ENCODE data around the gene MAPK8IP1.

- TF ChIP-seq, protein P1, sequence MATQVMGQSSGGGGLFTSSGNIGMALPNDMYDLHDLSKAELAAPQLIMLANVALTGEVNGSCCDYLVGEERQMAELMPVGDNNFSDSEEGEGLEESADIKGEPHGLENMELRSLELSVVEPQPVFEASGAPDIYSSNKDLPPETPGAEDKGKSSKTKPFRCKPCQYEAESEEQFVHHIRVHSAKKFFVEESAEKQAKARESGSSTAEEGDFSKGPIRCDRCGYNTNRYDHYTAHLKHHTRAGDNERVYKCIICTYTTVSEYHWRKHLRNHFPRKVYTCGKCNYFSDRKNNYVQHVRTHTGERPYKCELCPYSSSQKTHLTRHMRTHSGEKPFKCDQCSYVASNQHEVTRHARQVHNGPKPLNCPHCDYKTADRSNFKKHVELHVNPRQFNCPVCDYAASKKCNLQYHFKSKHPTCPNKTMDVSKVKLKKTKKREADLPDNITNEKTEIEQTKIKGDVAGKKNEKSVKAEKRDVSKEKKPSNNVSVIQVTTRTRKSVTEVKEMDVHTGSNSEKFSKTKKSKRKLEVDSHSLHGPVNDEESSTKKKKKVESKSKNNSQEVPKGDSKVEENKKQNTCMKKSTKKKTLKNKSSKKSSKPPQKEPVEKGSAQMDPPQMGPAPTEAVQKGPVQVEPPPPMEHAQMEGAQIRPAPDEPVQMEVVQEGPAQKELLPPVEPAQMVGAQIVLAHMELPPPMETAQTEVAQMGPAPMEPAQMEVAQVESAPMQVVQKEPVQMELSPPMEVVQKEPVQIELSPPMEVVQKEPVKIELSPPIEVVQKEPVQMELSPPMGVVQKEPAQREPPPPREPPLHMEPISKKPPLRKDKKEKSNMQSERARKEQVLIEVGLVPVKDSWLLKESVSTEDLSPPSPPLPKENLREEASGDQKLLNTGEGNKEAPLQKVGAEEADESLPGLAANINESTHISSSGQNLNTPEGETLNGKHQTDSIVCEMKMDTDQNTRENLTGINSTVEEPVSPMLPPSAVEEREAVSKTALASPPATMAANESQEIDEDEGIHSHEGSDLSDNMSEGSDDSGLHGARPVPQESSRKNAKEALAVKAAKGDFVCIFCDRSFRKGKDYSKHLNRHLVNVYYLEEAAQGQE (IDR thresholded peaks at IDR 0.05) = no peak
- TF ChIP-seq CTCF (IDR thresholded peaks at IDR 0.05; ENCODE audit: low read depth, low read length, missing input control) = no peak
- TF ChIP-seq ZBTB33 (IDR thresholded peaks at IDR 0.05) = no peak
Observed at GRCh38 chr11:45876401-45876800, 9.1 kb upstream of the MAPK8IP1 start.
